Activated CD4-positive, alpha-beta memory T cell treated with anti-CD3 and anti-CD28 coated beads, Interleukin-2, amount 10 ng/mL, durations not matched to agents 7 days and 5 days (primary cell): ENCODE measurements around the gene OR4N5. TPM values are rescaled to one million over a fixed set of nuclear protein-coding genes. Genes with fewer than 3 reads are reported as not detected.
"Not testable (repeated sequence)": the region's sequence is repeated elsewhere in the genome, so short reads cannot be mapped to it uniquely, and the experiment has no call there.

Experiments
- CTCF ChIA-PET: fragments of 350-600 bp; sonication (Branson Sonifier 250); formaldehyde crosslinking; loops from one replicate; lab custom pipeline; 2021; ENCODE audit warnings: antibody characterized with exemption, inconsistent platforms; lab: Charles Lee
- POLR2A ChIA-PET: fragments of 350-600 bp; sonication (Branson Sonifier 250); formaldehyde crosslinking; loops from one replicate; lab custom pipeline; 2021; ENCODE audit warnings: antibody characterized with exemption; lab: Charles Lee
- DNase-seq: peaks from one replicate; pipeline ENCODE4 v3.0.0-alpha.2; 2020
- H3K27ac Mint-ChIP-seq: one replicate; pipeline ENCODE4 v1.8.0; 2021; ENCODE audit warnings: mild to moderate bottlenecking, mixed read lengths
- H3K27me3 Mint-ChIP-seq: one replicate; pipeline ENCODE4 v1.8.0; 2021; ENCODE audit warnings: mixed read lengths
- H3K36me3 Mint-ChIP-seq: one replicate; pipeline ENCODE4 v1.8.0; 2021; ENCODE audit warnings: low read depth, mixed read lengths
- H3K4me1 Mint-ChIP-seq: one replicate; pipeline ENCODE4 v1.8.0; 2021; ENCODE audit warnings: mixed read lengths
- H3K4me3 Mint-ChIP-seq: one replicate; pipeline ENCODE4 v1.8.0; 2021; ENCODE audit warnings: mild to moderate bottlenecking, mixed read lengths
- H3K9me3 Mint-ChIP-seq: one replicate; pipeline ENCODE4 v1.8.0; 2021; ENCODE audit warnings: mixed read lengths
- total RNA-seq, 2 experiments: library from RNA; stranded (reverse); gene quantifications; one replicate each; pipeline ENCODE4 v1.2.3, GENCODE V29; 2021

The OR4N5 gene
- total RNA-seq, 2 experiments from 2014 or later: not detected

DNA sequence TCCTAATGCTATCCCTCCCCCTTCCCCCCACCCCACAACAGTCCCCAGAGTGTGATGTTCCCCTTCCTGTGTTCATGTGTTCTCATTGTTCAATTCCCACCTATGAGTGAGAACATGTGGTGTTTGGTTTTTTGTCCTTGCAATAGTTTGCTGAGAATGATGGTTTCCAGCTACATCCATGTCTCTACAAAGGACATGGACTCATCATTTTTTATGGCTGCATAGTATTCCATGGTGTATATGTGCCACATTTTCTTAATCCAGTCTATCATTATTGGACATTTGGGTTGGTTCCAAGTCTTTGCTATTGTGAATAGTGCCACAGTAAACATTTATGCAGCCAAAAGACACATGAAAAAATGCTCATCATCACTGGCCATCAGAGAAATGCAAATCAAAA is 35.6 kb downstream of the OR4N5 start:
- H3K4me3 Mint-ChIP-seq, POLR2A ChIA-PET, CTCF ChIA-PET, H3K36me3 Mint-ChIP-seq, H3K9me3 Mint-ChIP-seq, H3K27me3 Mint-ChIP-seq, H3K27ac Mint-ChIP-seq, H3K4me1 Mint-ChIP-seq, DNase-seq: not testable (repeated sequence)

- no peak overlapping the region for H3K4me3 Mint-ChIP-seq
Measured at GRCh38 chr14:20176330-20176729, 37.7 kb downstream of the OR4N5 start.

GRCh38 chr14:20177433-20177974 is 38.9 kb downstream of the OR4N5 start:
- Mint-ChIP-seq H3K36me3 (no peaks in the 10 kb centered on the region), H3K27ac (no peak overlapping the region), H3K4me1 (no peaks in the 10 kb centered on the region), H3K4me3 (no peak overlapping the region), H3K27me3 (no peaks in the 10 kb centered on the region), H3K9me3 (no peaks in the 10 kb centered on the region)
- ChIA-PET CTCF (no interaction called here), POLR2A (no interaction called here)
- DNase-seq: no peak

More at GRCh38 chr14:20176330-20176729, 37.7 kb downstream of the OR4N5 start:
- Mint-ChIP-seq H3K4me1 (no peaks in the 10 kb centered on the region), H3K27me3 (no peaks in the 10 kb centered on the region), H3K36me3 (no peaks in the 10 kb centered on the region), H3K9me3 (no peaks in the 10 kb centered on the region), H3K27ac (no peak overlapping the region)
- CTCF ChIA-PET: no interaction called here
- POLR2A ChIA-PET: no interaction called here
- no peak for DNase-seq

DNA sequence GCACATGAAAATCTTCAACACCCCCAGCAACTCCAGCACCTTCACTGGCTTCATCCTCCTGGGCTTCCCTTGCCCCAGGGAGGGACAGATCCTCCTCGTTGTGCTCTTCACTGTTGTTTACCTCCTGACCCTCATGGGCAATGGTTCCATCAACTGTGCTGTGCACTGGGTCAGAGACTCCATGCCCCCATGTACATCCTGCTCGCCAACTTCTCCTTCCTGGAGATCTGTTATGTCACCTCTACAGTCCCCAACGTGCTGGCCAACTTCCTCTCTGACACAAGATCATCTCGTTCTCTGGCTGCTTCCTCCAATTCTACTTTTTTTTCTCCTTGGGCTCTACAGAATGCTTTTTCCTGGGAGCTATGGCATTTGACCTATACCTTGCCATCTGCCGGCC is 40.6 kb downstream of the OR4N5 start:
- Mint-ChIP-seq H3K36me3 (no peaks in the 10 kb centered on the region), H3K4me3 (no peak overlapping the region), H3K27ac (no peak overlapping the region), H3K9me3 (no peaks in the 10 kb centered on the region), H3K4me1 (no peaks in the 10 kb centered on the region), H3K27me3 (no peaks in the 10 kb centered on the region)
- ChIA-PET POLR2A (no interaction called here), CTCF (no interaction called here)
- no peak for DNase-seq

DNA sequence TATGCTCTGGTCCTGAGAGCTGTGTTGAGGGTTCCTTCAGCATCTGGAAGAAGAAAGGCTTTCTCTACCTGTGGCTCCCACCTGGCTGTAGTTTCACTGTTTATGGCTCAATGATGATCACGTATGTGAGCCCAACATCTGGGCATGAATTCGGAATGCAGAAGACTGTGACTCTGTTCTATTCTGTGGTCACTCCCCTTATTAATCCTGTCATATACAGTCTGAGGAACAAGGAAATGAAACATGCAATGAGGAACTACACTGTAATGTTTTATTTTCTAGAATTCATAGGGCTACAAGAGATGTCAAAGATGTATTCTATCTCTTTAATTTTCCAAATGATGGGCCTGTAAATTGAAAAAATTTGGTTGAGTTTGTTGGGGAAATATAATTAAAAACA is 41.3 kb downstream of the OR4N5 start:
- no peak for DNase-seq
- H3K27ac Mint-ChIP-seq: no peak overlapping the region
- no peak overlapping the region for H3K4me3 Mint-ChIP-seq
- H3K9me3 Mint-ChIP-seq: no peaks in the 10 kb centered on the region
- no peaks in the 10 kb centered on the region for H3K4me1 Mint-ChIP-seq
- POLR2A ChIA-PET: no interaction called here
- H3K27me3 Mint-ChIP-seq: no peaks in the 10 kb centered on the region
- CTCF ChIA-PET: no interaction called here
- no peaks in the 10 kb centered on the region for H3K36me3 Mint-ChIP-seq

DNA sequence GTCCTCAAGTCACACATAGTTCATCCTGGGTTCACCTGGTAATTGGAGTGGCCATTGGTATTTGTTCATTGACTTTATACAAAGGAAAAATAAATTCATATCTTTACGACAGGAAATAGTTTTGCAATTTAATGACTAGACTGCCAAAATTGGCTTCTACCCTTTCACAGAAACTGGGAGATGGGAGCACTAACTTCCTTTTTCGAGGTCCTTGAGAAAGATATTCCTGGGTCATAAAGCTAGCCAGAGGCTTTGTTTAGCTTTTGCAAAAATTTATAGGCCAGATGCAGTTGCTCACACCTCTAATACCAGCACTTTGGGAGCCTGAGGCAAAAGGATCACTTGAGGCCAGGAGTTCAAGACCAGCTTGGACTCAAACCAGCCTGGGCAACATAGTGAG is 41.9 kb downstream of the OR4N5 start:
- Mint-ChIP-seq H3K36me3 (no peaks in the 10 kb centered on the region), H3K27me3 (no peaks in the 10 kb centered on the region), H3K4me3 (no peak overlapping the region), H3K9me3 (no peaks in the 10 kb centered on the region), H3K4me1 (no peaks in the 10 kb centered on the region), H3K27ac (no peak overlapping the region)
- CTCF ChIA-PET: no interaction called here
- POLR2A ChIA-PET: no interaction called here
- DNase-seq: no peak

GRCh38 chr14:20184181-20184580 is 45.6 kb downstream of the OR4N5 start:
- CTCF ChIA-PET: no interaction called here
- H3K27ac Mint-ChIP-seq: no peak overlapping the region

DNA sequence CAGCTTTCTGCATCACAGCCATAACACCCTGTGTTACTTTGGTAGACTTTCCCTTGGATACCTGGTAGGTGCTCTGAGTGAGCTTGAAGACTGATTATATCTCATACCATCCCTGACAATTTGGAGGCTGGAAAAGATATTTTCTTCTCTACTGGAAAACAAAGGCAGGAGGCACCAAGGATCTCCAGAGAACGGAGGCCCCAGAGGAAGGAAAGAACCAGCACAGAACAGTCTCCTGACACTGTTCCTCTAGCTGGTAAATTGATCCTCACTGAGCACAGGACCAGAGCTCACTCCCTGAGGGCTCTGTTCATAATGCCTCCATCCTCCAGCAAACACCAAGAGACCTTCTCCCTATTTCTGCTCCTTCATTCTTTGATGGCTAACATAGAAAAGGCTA is 52.0 kb downstream of the OR4N5 start, which contains the start of gene OR11G2:
Gene OR11G2 (plus strand): TSS at position 301 of the 400 bp plus-strand sequence. CDS start 6,542 bp downstream, outside the sequence.
- H3K4me3 Mint-ChIP-seq: no peak within 1 kb of the TSS
- POLR2A ChIA-PET: no interaction called here
- DNase-seq: no peak
- no peaks in the 10 kb centered on the region for H3K4me1 Mint-ChIP-seq
- peaks cover 6% of the 10 kb centered on the region for H3K27me3 Mint-ChIP-seq
- H3K9me3 Mint-ChIP-seq: no peaks in the 10 kb centered on the region
- no peaks in the 10 kb centered on the region for H3K36me3 Mint-ChIP-seq
- H3K27ac Mint-ChIP-seq: no peak within 1 kb of the TSS
- CTCF ChIA-PET: no interaction called here

More at GRCh38 chr14:20184181-20184580, 45.6 kb downstream of the OR4N5 start:
- H3K4me1 Mint-ChIP-seq: no peaks in the 10 kb centered on the region
- H3K36me3 Mint-ChIP-seq: no peaks in the 10 kb centered on the region
- no peaks in the 10 kb centered on the region for H3K27me3 Mint-ChIP-seq
- H3K4me3 Mint-ChIP-seq: no peak overlapping the region
- H3K9me3 Mint-ChIP-seq: no peaks in the 10 kb centered on the region
- DNase-seq: no peak
- POLR2A ChIA-PET: no interaction called here

DNA sequence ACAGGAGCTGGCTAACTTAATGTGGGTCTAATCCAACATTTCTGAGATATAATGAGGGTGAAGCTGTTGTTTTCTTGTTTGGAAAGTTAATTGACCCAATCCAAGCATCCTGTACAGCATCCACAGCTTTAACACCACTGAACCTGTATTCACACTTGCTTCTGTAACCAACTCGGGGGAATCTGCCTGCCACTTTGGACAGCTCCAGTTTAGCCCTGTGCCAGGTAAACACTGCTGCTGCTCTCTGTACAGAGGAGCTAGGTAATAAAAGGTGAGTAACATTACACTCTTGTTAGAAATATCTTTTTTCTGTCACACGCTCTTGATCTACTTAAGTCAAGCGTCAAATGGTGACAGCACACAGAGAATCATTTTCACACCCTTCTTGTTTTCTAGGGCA is 52.8 kb downstream of the OR4N5 start:
- Mint-ChIP-seq H3K4me1 (no peaks in the 10 kb centered on the region), H3K9me3 (no peaks in the 10 kb centered on the region), H3K27ac (no peak overlapping the region), H3K27me3 (peaks cover 6% of the 10 kb centered on the region), H3K36me3 (no peaks in the 10 kb centered on the region), H3K4me3 (no peak overlapping the region)
- ChIA-PET CTCF (no interaction called here), POLR2A (no interaction called here)
- DNase-seq: no peak

DNA sequence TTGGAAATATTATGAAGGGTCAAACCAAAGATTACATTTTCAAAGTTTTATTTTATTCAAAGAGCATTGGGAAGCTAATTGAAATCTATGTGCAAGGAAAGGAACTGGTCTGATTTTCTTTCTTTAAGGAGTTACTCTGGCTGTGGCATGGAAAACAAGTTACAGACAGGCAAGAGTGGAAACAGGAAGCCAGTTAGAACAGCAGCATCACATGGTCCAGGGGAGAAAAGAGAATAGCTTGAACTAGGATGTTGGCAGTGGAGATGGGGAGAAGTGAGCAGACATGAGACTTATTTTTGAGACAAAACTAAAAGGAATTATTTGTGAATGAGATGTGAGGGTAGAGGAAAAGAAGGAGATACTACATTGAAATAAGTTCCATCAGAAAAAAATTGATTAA is 55.5 kb downstream of the OR4N5 start:
- H3K9me3 Mint-ChIP-seq: no peaks in the 10 kb centered on the region
- DNase-seq: no peak
- peaks cover 6% of the 10 kb centered on the region for H3K27me3 Mint-ChIP-seq
- no peaks in the 10 kb centered on the region for H3K36me3 Mint-ChIP-seq
- no peak overlapping the region for H3K4me3 Mint-ChIP-seq
- H3K27ac Mint-ChIP-seq: no peak overlapping the region
- no peaks in the 10 kb centered on the region for H3K4me1 Mint-ChIP-seq
- CTCF ChIA-PET: no interaction called here
- POLR2A ChIA-PET: no interaction called here

Other genes with a start within 250 kb of the OR4N5 start
- gene OR4K5, start 218.2 kb upstream of the OR4N5 start, total RNA-seq: not detected
- gene OR4K1, start 207.9 kb upstream of the OR4N5 start, total RNA-seq: not detected
- not detected for gene OR4K15, start 163.2 kb upstream of the OR4N5 start, total RNA-seq
- not detected for gene OR4Q2, start 136.7 kb upstream of the OR4N5 start, total RNA-seq
- not detected for gene OR4K14, start 119.5 kb upstream of the OR4N5 start, total RNA-seq
- not detected for gene OR4K13, start 102.8 kb upstream of the OR4N5 start, total RNA-seq
- not detected for gene OR4L1, start 78.8 kb upstream of the OR4N5 start, total RNA-seq
- not detected for gene OR4K17, start 28.1 kb upstream of the OR4N5 start, total RNA-seq
- gene OR11G2, start 52.1 kb downstream of the OR4N5 start, total RNA-seq: not detected
- not detected for gene OR11H6, start 84.9 kb downstream of the OR4N5 start, total RNA-seq
- not detected for gene OR11H7, start 90.2 kb downstream of the OR4N5 start, total RNA-seq
- not detected for gene OR11H4, start 100.5 kb downstream of the OR4N5 start, total RNA-seq
- 10 to 100 TPM; 20.5 to 21.2 TPM for gene TTC5, start 167.1 kb downstream of the OR4N5 start, total RNA-seq
- gene CCNB1IP1, start 194.5 kb downstream of the OR4N5 start, total RNA-seq: 10 to 100 TPM; 39.3 to 43.4 TPM
- gene PARP2, start 204.8 kb downstream of the OR4N5 start, total RNA-seq: 10 to 100 TPM; 27.1 to 28.7 TPM